HG03521 (cell line): Measurements from ENCODE around the gene SYNGAP1.
A peak's percentile ranks its signal among the peaks of the same experiment; 100 is the strongest.
"Not testable (repeated sequence)": the region's sequence is repeated elsewhere in the genome, so short reads cannot be mapped to it uniquely, and the experiment has no call there.

Source experiments
- ATAC-seq: cut with Tn5 transposase; IDR thresholded peaks from one replicate; pipeline ENCODE4 v1.9.1; 2021; ENCODE audit warnings: mild to moderate bottlenecking, moderate library complexity; ENCODE audit not compliant: unreplicated experiment

SYNGAP1 gene

GRCh38 chr6:33419580-33420490 lies at the start of gene SYNGAP1:
SYNGAP1 (plus strand) TSS chr6:33420065; CDS start chr6:33420265, 200 bp downstream.
- ATAC-seq = no peak

GRCh38 chr6:33371901-33372300 lies 48.0 kb upstream of the SYNGAP1 start:
- ATAC-seq = not testable (repeated sequence)

- no peak for ATAC-seq
These were observed 47.2 kb upstream of the SYNGAP1 start for GRCh38 chr6:33372526-33373123.

GRCh38 chr6:33373960-33374910 lies 45.6 kb upstream of the SYNGAP1 start:
- ATAC-seq = no peak

- no peak for ATAC-seq
These were observed 44.7 kb upstream of the SYNGAP1 start for GRCh38 chr6:33375143-33375671.

- ATAC-seq = no peak
These were observed 42.7 kb upstream of the SYNGAP1 start for GRCh38 chr6:33377171-33377570.

- not testable (repeated sequence) for ATAC-seq
These were observed 40.7 kb upstream of the SYNGAP1 start for GRCh38 chr6:33379184-33379583.

- ATAC-seq = no peak
These were observed 39.4 kb upstream of the SYNGAP1 start for GRCh38 chr6:33380272-33380981.

GRCh38 chr6:33383427-33384185 lies 36.3 kb upstream of the SYNGAP1 start:
- no peak for ATAC-seq

- ATAC-seq = no peak
These were observed 35.3 kb upstream of the SYNGAP1 start for GRCh38 chr6:33384581-33385020.

GRCh38 chr6:33390173-33390572 lies 29.7 kb upstream of the SYNGAP1 start:
- ATAC-seq = no peak

GRCh38 chr6:33390767-33391277 lies 29.0 kb upstream of the SYNGAP1 start:
- no peak for ATAC-seq

- peak; percentile 83 for ATAC-seq
These were observed 28.5 kb upstream of the SYNGAP1 start, which contains the start of gene KIFC1 for GRCh38 chr6:33391278-33391921. KIFC1 (plus strand) TSS chr6:33391823; CDS start chr6:33391986, 163 bp downstream.

GRCh38 chr6:33391922-33392594 lies 27.8 kb upstream of the SYNGAP1 start:
- peak; percentile 6 for ATAC-seq

GRCh38 chr6:33392595-33392948 lies 27.3 kb upstream of the SYNGAP1 start:
- ATAC-seq = no peak

- ATAC-seq = no peak
These were observed 26.9 kb upstream of the SYNGAP1 start for GRCh38 chr6:33392979-33393378.

- no peak for ATAC-seq
These were observed 22.3 kb upstream of the SYNGAP1 start for GRCh38 chr6:33397541-33397940.

- not testable (repeated sequence) for ATAC-seq
These were observed 21.3 kb upstream of the SYNGAP1 start for GRCh38 chr6:33398601-33399000.
